ENCODE measurements around the gene TKFC.

Gene TKFC

GRCh38 chr11:61390161-61390560 is 57.1 kb downstream of the TKFC start:
- Histone ChIP-seq H3K27ac (ENCODE audit: extremely low read depth, low read depth, low read length) (no peak overlapping the region), H3K9me3 (ENCODE audit: control insufficient read depth, insufficient read depth, low read depth, low read length) (no peaks in the 10 kb centered on the region), H3K4me3 (ENCODE audit: low read depth, low read length) (no peak overlapping the region), H3K36me3 (ENCODE audit: control insufficient read depth in 2 of 2, insufficient read depth in 1 of 2, low read length in 2 of 2) (no peaks in the 10 kb centered on the region; a peak in 1 of 3 replicates), H3K4me1 (ENCODE audit: control insufficient read depth, insufficient read depth, low read length) (no peaks in the 10 kb centered on the region)
- ChIA-PET POLR2A (interaction anchor here (0.7 to 1.2 kb wide), 3 partner anchors 8 to 35 kb away, joined by 3 to 5 read pairs (median 4); partner anchors contain the start of genes CYB561A3 and TMEM138), CTCF (interaction anchor here (1.5 kb wide), 1 partner anchor 54 kb away, joined by 10 read pairs; no protein-coding TSS in a partner anchor)
- no peak for TF ChIP-seq MEIS1 (CRISPR knock-in tag; IDR thresholded peaks at IDR 0.05; ENCODE audit: borderline replicate concordance)
- TF ChIP-seq ZNF785 (tag by site-specific recombination; IDR thresholded peaks at IDR 0.05) = no peak
- no peak for TF ChIP-seq ZNF549 (tag by site-specific recombination; IDR thresholded peaks at IDR 0.05)
- no peak for TF ChIP-seq ZFP37 (tag by site-specific recombination; IDR thresholded peaks at IDR 0.05)
- TF ChIP-seq ZNF449 (tag by site-specific recombination; IDR thresholded peaks at IDR 0.05) = no peak
- TF ChIP-seq PRDM4 (tag by site-specific recombination; IDR thresholded peaks at IDR 0.05) = no peak
- no peak for TF ChIP-seq HIC1 (tag by site-specific recombination; IDR thresholded peaks at IDR 0.05)
- TF ChIP-seq ZBTB48 (tag by site-specific recombination; IDR thresholded peaks at IDR 0.05) = no peak
- no peak for TF ChIP-seq ZNF10 (tag by site-specific recombination; IDR thresholded peaks at IDR 0.05)
- TF ChIP-seq ZNF280C (tag by site-specific recombination; IDR thresholded peaks at IDR 0.05) = no peak
- TF ChIP-seq ZNF248 (tag by site-specific recombination; IDR thresholded peaks at IDR 0.05) = no peak
- no peak for TF ChIP-seq ZNF2 (tag by site-specific recombination; IDR thresholded peaks at IDR 0.05)
- no peak for TF ChIP-seq ZNF239 (tag by site-specific recombination; IDR thresholded peaks at IDR 0.05)
- no peak for TF ChIP-seq ZNF280D (tag by site-specific recombination; IDR thresholded peaks at IDR 0.05)
- no peak for TF ChIP-seq GLIS1 (tag by site-specific recombination; IDR thresholded peaks at IDR 0.05)

Data from HEK293 (cell line).